HG03565 (cell line): Measurements from ENCODE around the gene ARHGAP12.

Source experiments
- ATAC-seq: cut with Tn5 transposase; IDR thresholded peaks from one replicate; pipeline ENCODE4 v1.9.1; 2021; ENCODE audit warnings: mild to moderate bottlenecking, moderate library complexity; ENCODE audit not compliant: unreplicated experiment

The ARHGAP12 gene

GRCh38 chr10:31948021-31948420, 19.4 kb upstream of the ARHGAP12 start:
- no peak for ATAC-seq

GRCh38 chr10:31947144-31947926, 18.7 kb upstream of the ARHGAP12 start:
- ATAC-seq, result no peak

- no peak for ATAC-seq
Measured at GRCh38 chr10:31945392-31945791, 16.8 kb upstream of the ARHGAP12 start.

- ATAC-seq, result no peak
Measured at GRCh38 chr10:31944071-31944433, 15.4 kb upstream of the ARHGAP12 start.

GRCh38 chr10:31942892-31943291, 14.3 kb upstream of the ARHGAP12 start:
- no peak for ATAC-seq

GRCh38 chr10:31942435-31942834, 13.8 kb upstream of the ARHGAP12 start:
- no peak for ATAC-seq

GRCh38 chr10:31940839-31941653, 12.4 kb upstream of the ARHGAP12 start:
- no peak for ATAC-seq

- no peak for ATAC-seq
Measured at GRCh38 chr10:31939797-31940708, 11.4 kb upstream of the ARHGAP12 start.

- no peak for ATAC-seq
Measured at GRCh38 chr10:31937371-31937770, 8.7 kb upstream of the ARHGAP12 start.

GRCh38 chr10:31936933-31937332, 8.3 kb upstream of the ARHGAP12 start:
- ATAC-seq, result no peak

GRCh38 chr10:31936086-31936485, 7.5 kb upstream of the ARHGAP12 start:
- no peak for ATAC-seq

GRCh38 chr10:31935678-31936077, 7.0 kb upstream of the ARHGAP12 start:
- ATAC-seq, result no peak

GRCh38 chr10:31932838-31933237, 4.2 kb upstream of the ARHGAP12 start:
- no peak for ATAC-seq

- ATAC-seq, result no peak
Measured at GRCh38 chr10:31930856-31931255, 2.2 kb upstream of the ARHGAP12 start.

- no peak for ATAC-seq
Measured at GRCh38 chr10:31930023-31930751, 1.6 kb upstream of the ARHGAP12 start.

- ATAC-seq, result no peak
Measured at GRCh38 chr10:31929261-31930022, 811 bp upstream of the ARHGAP12 start.

- peak; percentile 10 for ATAC-seq
Measured at GRCh38 chr10:31927884-31928548, 615 bp downstream of the ARHGAP12 start.

- peak; percentile 2 for ATAC-seq
Measured at GRCh38 chr10:31927565-31927883, 1.1 kb downstream of the ARHGAP12 start.
